GM19035 (cell line): ENCODE data around the gene CACNA1C.

Source experiments
- ATAC-seq: cut with Tn5 transposase; IDR thresholded peaks from one replicate; pipeline ENCODE4 v1.9.1; 2021; ENCODE audit not compliant: unreplicated experiment

Gene CACNA1C

DNA sequence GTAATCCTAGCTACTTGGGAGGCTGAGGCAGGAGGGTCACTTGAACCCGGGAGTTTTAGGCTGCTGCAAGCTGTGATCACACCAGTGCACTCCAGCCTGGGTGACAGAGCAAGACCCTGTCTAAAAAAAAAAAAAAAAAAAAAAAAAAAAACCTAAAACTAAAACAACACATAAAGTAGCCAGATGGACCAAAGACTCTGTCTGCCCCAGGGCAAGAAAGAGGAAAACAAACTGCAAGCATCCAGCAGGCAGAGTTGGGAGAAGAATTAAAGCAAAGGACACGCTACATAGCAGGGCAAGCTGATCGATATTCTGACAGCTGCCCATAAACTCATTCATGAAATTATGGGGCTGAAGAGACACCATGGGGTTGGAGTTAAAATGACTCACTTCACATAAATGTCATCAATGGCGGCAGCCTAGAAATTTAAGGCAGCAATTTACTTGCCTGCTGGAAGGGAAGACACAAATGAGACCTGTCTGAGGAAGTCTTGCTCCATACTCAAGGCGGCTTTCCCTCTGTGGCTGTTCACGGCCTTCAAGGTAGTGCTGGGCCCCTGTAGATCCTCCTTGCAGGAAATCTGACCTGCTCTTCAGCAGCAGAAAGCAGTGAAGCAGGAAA lies 482.9 kb downstream of the CACNA1C start:
- ATAC-seq = no peak

DNA sequence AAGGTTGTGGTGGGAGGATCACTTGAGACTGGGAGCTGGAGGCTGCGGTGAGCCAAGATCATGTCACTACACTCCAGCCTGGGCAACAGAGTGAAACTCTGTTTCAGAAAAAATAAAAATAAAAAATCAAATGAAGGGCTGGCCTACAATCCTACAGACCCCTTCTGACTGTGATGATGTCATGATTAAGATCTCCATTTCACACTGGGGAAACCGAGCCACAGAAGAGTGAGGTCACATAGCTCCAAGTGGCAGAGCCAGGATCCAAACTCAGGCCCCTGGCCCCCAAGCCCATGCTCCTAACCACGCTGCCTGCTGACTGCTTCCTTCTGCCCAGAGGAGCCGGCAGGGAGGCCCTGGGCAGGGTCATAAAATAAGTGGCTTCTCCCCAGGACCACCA lies 483.9 kb downstream of the CACNA1C start:
- no peak for ATAC-seq

DNA sequence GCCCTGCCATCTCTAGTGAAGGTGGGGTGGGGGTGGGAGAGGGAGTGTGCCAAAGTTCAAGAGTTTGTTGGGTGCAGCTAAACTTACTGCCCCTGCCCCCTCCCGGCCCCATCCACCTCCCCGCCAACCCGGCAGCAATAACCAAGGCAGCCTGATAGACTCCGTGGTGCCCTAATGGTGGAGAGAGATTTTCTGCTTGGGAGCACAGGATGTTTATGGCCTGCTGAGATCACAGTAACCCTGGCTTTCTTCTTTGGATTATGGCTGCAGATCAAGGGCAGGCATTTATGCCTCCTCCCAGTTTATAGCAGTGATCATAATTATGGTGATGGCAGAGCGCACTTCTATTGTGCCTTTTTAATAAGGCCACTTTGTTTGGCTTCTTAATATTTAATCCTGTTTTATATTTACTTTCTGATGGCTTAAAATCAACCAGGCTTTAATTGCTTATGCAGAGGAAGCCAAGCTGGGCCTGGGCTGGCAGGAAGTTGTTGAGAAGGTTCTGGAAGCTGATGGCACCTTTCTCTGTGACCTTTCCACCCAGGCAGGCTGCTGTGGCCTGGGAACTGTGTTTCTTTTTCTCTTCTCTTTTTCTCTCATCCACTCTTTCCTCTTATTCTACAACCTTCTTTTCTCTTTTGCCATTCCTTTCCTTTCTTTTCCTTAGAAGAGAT lies 485.2 kb downstream of the CACNA1C start:
- ATAC-seq = no peak

DNA sequence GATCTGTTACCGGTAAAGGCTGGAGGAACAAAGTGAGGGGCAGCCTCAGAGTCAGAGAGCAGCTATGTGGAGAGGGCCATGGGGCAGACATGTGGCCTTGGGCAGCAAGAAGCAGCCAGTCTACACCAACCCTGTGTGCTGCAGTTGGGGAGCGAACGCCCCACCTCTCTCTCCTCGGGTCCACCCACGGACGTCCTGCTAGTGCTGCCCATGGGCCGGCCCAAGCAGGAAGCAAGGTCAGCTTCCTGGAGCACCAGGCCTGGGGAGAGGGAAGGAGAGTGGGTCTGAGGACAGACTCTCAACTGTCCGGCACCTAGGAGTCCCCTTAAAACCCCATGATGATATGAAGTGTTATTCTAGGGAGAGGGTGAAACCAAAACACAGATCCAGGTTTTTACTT lies 487.2 kb downstream of the CACNA1C start:
- ATAC-seq = no peak

DNA sequence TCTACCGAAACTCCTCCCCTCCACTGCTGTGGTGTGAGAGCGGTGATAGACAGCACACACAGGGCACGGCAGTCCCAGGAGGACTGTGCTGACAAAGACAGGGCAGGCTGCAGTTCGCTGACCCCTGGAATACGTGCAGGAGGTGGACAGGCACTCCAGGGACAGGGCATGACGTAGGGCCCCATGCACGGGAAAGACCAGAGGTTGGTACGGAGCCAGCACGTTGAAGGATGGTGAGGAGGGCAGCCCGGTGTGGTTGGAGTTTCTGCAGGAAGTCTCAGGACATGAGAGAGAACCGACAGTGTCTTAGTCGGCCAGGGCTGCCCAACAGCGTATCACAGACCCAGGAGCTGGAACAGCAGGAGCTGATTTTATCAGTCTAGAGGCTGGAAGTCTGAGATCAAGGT lies 487.8 kb downstream of the CACNA1C start:
- ATAC-seq = no peak

DNA sequence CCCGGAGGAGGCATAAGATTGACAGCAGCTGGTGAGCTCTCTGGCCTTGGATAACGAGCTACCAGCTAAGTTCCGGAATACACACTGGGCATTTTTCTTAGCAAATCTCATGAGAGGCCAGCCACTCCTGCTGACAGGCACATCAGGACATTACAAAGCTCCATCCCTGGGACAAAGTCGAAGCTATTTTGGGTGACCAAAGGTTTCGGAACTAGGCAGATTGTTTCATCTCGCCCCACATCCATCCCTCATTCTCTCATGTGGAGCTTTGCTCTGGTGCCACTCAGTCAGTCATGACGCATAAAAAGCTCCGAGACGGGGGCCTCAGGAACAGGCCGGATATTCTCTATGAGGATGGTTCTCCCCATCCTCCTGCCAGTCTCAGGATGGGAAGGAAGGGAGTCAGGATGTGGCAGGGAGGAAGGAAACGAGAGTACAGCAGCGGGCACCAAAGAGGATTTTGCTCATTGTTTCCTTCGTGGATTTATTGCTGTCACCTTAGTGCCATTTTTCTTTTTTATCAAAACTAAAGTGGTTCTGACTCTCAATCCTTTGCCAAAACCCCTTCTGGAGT lies 488.9 kb downstream of the CACNA1C start:
- ATAC-seq = no peak

DNA sequence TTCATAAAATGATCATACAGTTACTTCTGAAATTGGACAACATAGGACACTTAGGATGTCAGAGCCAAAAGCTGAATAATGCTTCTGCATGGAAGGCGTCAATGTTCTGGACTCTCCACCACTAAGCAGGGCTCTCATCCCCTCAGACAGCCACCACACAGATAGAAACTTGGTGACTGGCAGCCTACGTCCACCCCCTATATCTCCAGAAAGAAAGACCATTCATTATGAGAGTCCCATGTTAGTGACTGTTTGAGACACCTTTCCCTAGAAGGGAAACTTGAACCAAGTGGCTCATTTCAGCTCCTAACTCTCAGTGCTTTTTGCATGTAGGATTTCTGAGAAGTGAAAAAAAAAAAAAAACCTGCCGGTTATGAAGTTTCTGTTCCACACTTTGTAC lies 491.0 kb downstream of the CACNA1C start:
- ATAC-seq = no peak

DNA sequence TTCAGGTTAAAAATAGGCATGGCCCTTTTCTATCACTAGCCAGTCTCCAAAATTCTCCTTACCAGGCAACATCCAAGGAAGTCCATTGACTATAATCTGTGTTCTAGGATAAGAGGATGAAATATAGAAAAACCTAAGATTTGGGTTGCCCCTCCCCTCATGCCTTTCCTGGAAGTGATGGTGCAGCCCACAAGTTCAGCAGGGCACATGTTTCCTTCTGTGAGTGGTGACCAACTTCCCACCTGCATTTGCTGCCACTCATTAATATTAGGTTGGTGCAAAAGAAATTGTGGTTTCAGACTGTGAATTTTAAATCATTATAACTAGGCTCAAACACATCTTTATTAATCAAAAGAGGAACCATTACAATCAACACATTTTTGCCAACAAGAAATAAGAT lies 491.4 kb downstream of the CACNA1C start:
- ATAC-seq = no peak

DNA sequence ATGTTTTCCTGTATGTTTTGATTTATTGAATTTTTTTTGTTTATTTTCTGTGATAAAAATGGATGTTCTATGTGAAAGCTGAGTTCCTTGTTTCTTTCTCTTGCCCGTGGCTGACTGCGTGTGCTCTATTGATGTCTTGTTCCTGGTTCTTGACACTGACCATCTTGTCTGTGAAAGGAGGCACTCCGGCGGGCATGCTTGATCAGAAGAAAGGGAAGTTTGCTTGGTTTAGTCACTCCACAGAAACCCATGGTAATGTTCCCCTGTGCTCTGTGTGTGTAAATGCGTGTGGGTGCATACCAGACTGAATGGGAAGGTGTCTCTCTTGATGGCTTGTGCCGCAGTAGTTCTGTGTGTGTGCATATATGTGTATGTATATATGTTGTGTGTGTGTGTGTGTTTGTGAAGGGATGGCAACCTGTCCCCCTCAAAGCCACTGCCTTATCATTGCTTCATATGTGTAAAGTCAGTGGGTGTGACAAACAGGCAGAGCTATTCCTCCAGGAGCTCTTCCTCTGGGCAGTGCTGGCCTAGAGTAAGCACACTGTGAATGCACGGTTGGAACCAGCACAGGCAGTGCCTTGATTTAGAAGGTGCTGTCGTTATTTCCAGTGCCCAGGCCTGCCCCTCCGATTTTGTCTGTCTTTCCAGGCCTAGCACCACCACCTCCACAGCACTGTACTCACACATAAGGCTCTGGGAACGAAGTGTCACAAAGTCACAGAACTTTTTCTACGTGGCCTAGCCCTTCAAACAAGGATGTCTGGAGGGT lies 494.7 kb downstream of the CACNA1C start:
- no peak for ATAC-seq

DNA sequence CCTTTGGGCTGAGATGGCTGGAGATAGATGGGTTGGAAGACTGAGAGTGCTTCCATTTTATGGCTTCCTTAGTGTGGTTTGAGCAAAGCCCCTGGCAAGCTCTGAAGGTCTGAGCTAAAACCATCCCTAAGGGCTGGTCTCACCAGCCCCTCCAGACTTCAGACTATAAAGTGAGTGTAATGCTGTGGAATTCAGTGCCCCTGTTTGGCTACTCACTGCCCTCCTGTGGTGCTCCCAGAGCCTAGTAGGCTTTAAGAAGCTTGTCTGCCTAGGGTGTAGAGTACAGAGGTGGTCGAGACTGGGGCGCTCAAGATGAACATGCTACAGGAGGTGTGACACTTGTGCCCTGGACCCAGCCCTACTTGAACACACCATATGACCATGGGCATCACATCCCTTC lies 495.3 kb downstream of the CACNA1C start:
- ATAC-seq = no peak

DNA sequence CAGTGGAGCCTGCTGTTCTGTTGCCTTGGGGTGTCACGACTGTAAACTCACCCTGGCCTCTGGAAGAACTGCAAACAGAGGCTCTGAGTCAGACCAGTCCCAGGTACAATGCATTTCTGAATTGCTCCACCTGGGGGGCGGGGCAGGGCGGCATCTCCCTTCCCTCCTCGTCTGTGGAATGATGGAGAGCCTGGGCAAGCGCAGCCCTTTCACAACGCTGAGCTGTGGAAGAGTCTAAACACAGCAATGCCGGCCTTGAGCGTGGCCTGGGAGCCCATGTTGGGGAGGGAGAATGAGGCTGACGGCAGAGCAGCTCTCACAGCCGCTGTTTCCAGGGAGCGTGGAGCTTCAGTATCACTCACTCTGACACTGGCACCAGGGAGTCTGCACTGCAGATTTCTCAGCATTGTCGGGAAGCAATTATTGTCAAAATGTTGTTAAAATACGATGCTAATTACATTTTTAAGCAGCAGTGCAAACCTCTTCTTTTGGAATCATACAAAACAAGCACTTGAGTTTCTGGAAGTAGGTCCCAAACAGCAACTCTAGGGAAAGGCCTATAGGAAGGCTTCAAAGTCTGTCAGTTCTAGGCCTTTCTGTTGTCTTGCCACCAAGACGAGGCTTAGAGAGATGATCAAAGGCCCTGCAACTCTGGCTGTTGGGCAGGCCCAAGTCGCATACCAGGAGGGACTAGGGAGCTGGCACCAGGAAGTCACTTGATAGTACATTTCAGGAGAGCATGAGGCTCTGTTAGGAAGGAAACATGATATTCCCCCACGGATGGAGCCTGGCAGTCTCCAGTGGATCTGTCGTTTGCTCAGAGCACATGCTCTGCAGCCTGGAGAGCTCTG lies 498.0 kb downstream of the CACNA1C start:
- no peak for ATAC-seq

DNA sequence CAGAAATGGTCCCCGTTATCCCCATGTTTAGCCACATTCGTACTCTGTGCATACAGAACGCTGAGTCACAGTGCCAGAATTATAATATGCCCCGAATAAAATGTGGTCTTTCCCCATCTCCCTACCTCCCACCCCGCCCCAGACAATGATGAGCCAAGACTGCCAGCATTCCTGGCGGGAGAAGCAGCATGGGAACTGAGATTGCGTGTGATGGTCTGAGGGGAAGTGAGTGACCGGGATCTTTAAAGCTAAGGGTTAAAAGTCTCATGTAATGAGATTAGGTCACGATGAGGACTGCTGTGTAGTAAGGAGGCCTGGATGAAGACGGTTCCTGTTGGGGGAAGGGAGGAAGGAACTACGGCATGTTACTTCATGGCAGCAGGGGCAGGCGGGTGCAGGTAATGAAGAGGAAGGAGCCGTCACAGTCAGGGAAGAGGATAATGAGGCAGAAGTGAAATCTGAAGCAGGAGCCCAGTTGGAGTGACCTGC lies 498.7 kb downstream of the CACNA1C start:
- ATAC-seq = no peak

DNA sequence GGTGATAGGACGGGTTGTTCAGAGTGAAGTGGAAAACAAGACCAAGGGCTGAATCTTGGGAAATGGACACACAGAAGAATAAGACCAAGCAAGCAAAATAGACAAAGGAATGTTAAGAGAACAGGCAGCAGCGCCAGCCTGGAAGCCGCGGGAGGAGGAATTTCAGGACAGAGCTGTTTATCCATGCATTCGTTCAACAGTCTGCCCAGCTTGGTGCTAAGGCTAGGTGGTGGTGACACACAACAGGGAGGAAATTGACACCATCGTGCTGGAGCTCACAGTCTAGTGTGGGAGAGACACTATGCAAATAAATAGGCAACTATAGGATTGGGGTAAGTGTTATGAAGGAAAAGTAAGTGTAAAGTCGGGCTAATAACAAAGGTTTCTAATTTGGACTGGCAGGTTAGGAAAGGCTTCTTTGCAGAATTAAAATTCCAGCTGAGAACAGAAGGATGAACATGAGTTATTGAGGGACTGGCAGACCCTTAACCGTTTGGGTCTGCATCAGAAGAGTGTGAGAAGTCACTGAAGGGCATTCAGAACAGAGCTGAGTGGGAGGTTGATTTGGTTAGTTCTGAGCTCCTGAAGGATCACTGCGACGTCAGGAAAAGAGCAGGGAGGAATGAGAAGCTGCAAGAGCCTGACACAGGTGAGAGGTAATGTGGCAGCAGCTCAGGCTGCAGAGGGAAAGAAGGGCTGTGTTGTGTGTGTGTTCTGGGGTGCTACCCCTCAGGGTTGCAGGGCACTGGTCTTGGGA lies 499.4 kb downstream of the CACNA1C start:
- ATAC-seq = no peak

DNA sequence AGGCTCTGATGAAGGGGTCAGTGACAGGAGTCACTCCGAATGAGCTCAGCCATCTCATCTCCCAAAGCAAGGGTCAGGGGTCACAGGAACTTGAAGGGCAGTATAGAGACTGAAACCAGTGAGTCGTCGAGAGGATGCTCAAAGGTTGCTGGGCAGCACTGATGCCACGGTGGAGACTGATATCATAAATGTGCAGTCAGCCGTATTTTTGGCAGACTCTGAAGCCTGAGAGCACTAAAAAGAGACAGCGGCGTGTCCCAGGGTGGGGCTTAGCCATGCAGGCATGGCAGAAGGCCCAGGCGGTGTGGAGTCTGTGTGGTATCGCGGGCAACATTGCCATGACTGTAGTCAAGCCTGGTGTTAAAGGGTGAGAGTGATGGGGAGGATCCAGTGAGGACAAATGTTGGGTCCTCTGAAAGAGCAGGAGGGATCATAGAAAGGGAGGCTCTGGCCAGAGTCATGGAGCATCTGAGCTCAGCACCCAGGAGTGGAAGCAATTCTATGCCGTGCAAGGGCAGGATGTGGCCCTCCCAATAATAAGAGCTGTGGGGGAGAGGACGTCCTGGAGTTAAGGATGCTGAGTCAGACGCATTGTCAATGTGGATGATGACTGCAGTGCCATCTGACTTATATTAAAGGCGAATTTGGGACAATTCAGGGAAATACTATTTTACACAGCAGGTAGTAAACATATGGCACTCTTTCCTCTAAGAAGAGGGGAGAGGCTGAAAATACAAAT lies 500.8 kb downstream of the CACNA1C start:
- no peak for ATAC-seq

DNA sequence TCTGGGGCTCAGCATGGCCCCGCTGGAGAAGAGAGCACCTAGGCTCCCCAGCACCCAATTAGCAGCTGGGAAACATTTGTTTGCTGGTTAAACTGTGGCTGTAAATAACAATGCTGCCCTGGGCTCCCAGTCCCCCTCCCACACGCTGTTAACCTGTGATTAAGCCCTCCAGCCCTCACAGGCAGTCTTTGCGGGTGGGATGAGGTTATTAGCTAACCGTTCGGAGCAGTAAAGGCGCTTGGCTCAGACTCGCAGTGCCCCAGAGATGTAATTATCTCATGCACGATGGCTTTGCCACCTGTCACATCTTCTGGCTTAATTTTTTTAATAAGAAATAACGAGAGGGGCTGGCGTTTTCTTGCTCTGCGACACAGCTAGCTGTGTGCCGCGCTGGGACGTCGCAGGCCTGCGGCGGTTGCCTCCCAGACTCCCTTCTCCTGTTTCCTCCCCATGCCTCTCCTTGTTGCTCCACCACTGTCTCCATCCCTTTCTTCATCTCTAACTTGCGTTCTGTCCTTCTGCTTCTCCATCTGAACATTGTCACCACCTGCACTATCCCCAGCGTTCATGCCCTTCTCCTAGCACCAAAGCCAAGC lies 502.8 kb downstream of the CACNA1C start:
- ATAC-seq = no peak

DNA sequence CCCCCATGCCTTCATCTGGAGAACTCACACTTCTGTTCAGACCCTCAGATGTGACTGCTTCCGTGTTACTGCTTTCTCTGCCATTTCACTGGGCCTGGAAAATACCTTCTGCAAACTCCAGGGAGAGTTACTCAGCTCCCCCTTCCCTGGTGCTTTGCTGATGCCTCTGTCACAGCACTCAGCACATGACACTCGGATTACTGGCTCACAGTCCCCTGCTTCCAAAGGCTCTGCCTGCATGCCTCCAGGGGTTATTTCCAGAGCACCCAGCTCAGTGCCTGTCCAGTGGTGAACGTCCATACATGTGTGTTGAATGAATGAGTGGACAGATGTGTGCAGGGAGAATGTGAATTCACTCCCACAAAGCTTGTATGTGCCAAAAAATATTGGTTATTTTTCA lies 504.8 kb downstream of the CACNA1C start:
- no peak for ATAC-seq

DNA sequence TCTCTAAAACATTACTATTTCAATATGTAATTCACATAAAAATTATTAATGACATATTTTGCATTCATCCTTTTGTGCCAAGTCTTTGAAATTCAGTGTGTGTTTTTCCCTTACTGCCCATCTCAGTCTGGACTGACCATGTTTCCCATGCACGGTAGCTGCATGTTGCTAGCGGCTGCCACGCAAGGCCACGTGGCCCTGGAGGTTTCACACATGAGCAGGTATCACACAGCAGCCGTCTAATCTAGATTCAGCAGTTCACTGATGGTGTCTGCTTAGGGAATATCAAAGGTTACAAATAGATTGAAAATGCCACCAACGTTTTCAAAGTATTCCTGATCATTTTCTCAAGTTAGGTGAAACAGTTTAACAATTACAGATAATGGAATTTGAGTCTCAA lies 507.1 kb downstream of the CACNA1C start:
- no peak for ATAC-seq

DNA sequence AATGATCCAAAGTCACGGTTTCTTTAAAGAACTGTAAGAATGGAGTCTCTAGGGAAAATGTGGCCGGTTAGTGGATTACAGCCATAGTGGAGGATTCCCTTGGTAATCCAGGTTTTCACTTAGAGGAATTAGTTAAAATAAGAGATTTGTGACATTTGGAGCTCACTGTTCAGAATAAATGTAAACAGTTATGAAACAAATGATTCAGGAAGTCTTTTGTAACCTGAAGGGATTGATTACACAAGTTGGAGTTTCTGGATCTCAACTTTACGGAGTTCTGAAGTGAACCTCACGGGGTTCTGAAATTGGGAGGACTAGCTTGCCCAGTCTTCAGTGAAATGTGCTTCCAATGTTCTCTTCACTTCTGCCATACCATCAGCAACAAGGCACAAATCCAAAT lies 507.6 kb downstream of the CACNA1C start:
- no peak for ATAC-seq

DNA sequence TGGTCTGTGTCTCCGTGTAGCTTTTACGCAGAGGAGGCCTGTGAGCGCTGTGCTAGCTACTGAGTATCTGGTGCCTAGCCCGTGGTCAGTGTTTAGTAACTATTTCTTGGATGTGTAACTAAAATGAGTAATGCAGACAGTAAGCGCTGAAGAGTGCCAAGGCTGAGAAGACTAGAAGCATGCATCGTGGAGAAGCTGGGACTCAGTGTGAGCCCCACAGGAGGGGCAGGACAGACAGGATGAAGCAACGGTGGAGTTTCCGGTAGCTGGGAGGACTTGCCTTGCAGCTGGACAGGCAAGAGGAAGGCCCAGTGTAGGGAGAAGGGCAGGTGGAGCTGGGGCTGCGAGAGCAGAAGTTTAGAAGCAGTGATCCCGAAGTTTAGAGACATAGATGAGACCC lies 508.6 kb downstream of the CACNA1C start:
- ATAC-seq = no peak
